GM21528 (cell line): Measurements from ENCODE around the gene NOS3.
A peak's percentile ranks its signal among the peaks of the same experiment; 100 is the strongest.
"Not testable (repeated sequence)": the region's sequence is repeated elsewhere in the genome, so short reads cannot be mapped to it uniquely, and the experiment has no call there.

Experiments
- ATAC-seq: cut with Tn5 transposase; IDR thresholded peaks from one replicate; pipeline ENCODE4 v1.9.1; 2021; ENCODE audit warnings: mild to moderate bottlenecking, moderate library complexity; ENCODE audit not compliant: unreplicated experiment, low FRiP score

Gene NOS3

DNA sequence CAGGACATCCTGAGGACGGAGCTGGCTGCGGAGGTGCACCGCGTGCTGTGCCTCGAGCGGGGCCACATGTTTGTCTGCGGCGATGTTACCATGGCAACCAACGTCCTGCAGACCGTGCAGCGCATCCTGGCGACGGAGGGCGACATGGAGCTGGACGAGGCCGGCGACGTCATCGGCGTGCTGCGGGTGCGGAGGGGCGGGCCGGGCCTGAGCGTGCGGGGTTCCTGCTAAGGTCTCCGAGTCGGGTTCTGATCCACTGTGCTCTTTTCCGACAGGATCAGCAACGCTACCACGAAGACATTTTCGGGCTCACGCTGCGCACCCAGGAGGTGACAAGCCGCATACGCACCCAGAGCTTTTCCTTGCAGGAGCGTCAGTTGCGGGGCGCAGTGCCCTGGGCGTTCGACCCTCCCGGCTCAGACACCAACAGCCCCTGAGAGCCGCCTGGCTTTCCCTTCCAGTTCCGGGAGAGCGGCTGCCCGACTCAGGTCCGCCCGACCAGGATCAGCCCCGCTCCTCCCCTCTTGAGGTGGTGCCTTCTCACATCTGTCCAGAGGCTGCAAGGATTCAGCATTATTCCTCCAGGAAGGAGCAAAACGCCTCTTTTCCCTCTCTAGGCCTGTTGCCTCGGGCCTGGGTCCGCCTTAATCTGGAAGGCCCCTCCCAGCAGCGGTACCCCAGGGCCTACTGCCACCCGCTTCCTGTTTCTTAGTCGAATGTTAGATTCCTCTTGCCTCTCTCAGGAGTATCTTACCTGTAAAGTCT, 23.1 kb downstream of the NOS3 start:
- ATAC-seq = no peak

DNA sequence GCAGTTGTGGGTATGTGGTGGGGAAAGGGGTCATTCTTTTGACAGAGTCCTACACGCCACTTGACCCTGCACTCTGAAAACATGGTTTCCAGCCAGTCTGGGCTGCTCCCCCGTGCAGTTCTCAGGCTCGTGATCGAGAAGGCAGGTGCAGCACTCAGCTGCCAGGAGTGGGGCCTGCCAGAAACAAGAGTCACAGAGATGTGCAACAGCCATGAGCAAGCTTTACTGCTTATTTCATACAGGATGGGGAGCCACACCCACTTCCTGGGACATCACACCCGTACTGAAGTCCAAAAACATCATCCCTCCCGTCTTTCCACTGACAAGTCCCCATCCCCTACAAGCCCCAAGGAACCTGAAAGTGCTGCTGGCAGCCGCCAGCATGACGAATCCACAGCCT, 24.1 kb downstream of the NOS3 start:
- no peak for ATAC-seq

DNA sequence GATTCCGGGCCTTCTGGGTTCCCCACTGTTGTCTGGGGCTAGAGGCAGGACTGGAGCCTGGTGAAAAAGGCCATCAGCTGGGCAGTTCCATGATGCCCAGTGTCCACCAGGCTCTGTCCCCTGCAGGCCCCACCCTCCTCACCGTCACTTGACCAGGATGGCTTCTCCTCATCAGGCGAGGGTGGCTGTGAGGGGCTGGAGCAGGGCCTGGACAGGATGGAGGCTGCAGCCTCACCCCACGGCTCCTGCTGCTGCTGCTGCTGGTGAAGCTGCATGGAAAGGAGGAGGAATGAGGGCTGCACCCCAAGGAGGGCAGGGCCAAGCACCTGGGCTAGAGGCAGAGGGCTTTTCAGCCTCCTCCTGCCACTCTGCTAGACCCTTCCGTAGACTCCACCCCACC, 25.1 kb downstream of the NOS3 start:
- no peak for ATAC-seq

DNA sequence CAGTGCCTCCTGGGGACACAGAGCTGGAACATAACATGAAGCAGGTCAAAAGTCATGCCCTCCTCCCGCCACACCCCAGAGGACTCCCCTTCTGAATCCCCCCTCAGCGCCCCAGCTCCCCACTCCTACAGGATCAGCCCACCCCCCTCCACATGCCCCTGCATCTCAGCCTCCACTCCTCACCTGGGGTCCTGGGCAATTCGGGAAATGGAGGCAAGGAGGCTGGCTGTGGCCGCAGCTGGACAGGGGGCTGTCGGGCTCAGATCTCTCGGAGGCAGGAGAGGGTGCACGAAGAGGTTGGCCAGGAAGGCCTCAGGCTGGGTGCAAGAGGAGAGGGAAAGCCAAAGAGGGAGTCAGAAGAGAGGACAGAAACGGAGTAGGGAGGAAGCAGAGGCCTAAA, 25.7 kb downstream of the NOS3 start:
- ATAC-seq = no peak

DNA sequence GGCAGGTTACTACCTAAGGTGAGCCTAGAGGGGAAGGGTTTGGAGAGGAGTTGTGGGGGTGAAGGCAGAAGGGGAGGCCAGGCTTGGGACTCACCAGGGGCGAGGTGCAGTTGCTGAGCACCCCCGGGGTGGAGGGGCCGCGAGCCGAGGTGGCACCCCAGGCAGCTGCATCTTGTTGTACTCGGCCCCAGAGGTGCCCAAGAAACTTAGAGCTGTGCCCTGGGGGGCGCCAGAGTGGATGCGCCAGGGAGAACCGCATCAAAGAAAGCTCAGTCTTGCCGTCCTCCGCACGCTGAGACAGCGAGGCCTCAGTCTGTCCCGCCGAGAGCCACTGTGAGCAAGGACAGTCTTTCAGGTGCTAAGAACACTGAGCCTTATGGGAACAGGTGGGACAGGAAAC, 26.1 kb downstream of the NOS3 start:
- ATAC-seq = no peak

DNA sequence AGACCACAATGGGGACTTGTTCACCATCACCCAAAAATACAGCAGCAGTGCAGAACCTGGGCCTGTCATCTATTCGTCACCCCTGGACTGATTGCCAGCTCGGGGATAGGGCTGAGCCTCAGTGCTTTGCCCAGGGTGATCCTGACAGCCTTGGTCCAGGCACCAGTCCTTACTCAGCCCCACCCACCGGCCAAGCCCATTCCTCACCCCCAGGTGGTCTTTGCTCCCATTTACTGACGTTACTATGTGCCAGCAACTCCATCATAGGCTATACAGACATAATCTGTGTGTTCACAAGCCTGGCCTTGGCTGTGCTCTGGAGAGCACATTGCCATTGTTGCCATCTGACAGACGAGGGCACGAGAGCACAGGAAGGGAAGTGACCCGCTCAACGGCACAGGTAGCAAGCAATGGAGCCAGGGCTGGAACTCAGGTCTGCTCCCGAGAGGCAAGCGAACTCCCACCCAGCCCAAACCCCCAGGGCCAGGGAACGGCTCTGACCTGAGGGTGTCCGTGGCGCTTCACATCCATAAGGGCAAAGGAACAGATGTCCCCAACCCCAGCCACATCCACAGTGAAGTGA, 26.6 kb downstream of the NOS3 start:
- no peak for ATAC-seq

DNA sequence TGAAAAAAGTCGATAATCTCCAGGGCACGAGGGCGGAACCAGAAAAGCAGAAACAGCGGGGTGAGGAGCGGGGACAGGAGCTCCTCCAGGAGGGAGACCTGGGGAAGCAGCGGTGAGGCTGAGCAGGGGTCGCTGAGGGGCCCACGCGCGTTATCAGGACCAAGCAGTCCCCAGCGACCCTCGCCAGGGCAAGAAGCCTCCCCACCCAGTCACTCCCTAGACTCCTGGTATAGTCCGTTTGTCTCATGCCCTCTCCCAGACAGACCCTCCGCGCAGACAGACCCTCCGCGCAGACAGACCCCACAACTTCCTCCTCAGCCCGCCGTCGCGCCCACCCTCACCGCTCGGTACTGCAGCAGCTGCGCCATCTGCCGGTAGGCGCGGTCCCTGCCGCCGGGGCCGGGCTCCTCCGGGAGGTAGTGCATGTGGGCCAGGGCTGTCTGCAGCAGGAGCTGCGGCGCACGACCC, 27.2 kb downstream of the NOS3 start:
- no peak for ATAC-seq

DNA sequence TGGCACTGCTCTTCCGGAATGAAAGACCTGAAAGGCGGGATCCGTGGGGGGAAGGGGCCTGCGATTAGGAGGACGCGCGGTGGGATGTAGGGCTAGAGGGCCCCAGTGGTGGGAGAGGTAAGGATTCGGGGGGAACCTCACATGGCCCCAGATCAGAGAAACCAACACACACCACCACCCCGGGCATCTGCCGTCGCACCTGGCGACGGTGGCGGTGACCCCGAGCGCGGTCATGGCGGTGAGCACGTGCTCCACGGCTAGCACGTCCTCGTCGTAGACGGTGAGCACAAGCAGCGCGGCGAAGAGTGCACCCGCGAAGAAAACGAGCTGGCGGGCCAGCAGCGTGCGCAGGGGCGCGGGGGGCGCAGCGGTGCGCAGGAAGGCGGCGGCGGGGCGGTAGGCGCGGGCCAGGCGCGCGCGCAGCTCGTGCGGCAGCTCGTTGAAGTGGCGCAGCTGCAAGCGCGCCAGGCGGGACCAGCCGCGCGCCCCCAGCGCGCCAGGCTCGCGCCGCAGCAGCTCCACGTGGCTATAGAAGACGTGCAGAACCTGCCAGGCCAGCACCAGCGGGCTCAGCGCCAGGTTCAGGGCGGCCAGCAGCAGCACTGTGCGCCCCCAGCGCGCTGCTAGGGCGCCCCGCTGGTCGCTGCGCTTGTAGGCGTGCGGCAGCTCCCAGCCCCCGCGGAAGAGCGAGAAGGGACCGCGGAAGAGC, 27.8 kb downstream of the NOS3 start:
- ATAC-seq = no peak

DNA sequence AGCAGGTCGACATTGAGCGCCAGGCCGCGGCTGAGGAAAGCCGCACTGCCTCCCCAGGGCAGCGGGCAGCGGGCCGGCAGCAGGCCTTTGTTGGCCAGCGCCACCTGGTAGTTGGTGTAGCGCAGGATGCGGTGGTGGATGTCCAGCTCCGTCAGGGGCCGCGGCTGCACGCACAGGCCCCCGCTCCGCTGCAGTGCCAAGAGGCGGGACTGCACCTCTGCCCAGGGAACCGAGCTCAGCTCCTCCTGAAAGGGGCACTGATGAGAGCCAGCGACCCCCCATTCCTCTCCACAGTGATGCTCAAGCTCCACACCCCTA, 28.3 kb downstream of the NOS3 start:
- ATAC-seq = no peak

DNA sequence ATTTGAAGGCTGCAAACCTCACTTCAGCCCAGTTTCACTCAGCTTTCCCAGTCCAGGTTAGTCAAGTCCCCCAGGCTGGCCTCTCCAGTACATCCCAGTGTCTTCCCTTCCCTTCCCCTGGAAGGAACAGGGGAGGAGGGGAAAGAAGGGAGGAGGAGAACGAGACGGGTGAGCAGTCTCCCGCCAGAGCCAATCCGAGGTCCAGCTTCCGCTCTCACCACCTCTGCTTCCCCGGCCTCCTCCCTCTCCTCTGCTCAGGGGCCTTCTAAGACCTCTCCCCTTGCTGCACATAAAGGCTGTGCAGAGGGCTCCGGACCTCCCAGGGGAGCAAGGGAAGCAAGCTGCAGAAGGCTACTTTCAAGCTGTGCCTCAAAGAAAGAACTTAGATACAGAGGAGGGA, 29.4 kb downstream of the NOS3 start:
- ATAC-seq = no peak

DNA sequence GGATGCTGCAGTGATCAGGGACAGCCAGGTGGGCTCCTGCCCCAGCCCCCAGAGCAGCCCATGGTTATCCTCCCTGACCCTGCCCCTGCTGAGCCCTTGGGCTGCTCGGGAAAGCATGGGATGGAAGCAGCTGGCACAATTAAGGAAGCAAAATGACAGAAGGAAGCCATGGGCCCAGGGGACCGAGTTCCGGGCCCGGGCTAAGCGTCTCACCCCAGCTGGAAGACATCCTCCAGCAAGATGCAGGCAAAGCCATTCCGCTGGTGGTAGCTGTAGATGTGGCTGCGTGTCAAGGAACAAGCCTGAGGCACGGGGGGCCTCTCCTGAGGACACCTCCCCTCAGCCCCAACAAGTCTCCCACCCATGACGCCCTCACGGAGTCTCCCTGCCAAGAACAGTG, 32.4 kb downstream of the NOS3 start:
- ATAC-seq = no peak

DNA sequence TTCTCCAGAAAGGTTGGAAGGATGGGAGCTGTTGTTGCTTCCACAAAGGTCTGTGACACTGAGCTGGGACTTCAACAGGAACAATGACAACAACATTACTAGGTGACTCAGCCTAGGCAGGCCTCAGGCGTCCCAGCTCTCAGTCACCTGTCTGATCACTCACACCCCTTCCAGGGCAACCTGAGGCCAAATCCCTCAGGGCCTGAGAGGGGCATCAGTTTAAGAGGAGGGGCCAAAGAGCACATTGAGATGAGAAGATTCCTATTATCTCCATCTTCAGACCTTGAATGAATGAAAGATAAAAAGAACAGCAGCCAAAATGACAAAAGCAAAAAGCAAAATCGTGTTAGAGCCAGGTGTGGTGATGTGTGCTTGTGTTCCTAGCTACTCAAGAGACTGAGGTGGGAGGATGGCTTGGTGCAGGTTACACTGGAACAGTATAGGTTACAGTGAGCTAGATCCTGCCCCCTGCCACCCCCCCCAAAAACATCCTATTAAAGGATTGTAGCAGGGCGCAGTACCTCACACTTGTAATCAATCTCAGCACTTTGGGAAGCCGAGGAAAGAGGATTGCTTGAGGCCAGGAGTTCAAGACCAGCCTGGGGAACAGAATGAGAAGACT, 33.7 kb downstream of the NOS3 start, which contains the start of gene ATG9B:
Gene ATG9B (minus strand): TSS at position 60 of the 622 bp plus-strand sequence. CDS start 71 bp downstream, outside the sequence.
- ATAC-seq = no peak

DNA sequence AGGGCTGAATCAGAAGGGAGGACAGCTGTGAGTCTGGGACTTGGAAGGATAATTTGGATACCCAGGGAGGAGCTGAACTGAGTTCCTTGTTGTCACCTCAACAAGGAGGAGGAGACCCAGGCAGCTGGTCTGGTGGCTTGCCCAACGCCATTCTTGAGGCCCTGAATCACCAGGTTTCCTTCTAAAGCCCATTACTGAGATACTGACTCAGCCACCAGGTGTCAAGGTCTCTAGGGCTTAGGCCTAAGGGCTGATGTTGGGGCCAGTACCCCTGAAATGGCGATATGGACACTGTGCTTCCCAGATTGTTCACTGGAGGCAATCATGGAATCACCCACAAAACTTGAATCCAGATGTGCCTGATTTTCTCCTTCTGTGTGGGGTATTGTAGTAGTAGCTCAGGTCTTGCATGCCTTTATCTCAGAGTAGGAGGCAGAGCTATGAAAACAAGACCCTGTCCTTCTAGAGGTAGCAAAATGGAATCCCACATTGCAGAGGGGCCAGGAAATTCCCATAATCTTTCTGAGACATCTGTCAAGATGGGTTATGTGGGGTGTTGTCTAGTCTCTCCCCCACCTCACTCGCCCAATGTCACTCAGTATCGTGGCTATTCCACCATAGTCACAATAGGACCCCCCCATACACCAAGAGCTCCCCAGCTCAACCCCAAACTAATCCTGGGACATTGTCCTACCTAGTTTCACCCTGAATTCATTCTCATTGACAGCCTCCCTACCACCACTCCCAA, 35.3 kb downstream of the NOS3 start:
- no peak for ATAC-seq

DNA sequence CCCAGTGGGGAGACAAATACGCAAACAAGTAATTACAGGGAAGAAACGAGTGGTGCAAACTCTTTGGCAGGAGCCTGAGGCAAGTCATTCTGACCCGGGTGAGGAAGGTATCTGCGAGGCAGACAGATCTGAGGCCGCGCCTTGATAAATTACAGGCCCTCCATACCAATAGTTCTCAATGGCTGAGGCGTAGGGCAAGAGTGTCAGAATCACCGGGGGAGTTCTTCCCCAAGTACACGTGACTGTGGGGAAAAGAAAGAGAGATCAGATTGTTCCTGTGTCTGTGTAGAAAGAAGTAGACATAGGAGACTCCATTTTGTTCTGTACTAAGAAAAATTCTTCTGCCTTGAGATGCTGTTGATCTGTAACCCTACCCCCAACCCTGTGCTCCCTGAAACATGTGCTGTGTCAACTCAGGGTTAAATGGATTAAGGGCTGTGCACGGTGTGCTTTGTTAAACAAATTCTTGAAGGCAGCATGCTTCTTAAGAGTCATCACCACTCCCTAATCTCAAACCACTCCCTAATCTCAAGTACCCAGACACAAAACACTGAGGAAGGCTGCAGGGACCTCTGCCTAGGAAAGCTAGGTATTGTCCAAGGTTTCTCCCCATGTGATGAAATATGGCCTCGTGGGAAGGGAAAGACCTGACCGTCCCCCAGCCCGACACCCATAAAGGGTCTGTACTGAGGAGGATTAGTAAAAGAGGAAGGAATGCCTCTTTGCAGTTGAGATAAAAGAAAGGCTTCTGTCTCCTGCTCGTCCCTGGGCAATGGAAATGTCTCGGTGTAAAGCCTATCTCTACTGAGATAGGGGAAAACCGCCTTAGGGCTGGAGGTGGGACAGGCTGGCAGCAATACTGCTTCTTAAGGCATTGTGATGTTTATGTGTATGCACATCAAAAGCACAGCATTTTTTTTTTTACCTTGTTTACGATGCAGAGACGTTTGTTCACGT, 36.2 kb downstream of the NOS3 start:
- ATAC-seq = not testable (repeated sequence)

DNA sequence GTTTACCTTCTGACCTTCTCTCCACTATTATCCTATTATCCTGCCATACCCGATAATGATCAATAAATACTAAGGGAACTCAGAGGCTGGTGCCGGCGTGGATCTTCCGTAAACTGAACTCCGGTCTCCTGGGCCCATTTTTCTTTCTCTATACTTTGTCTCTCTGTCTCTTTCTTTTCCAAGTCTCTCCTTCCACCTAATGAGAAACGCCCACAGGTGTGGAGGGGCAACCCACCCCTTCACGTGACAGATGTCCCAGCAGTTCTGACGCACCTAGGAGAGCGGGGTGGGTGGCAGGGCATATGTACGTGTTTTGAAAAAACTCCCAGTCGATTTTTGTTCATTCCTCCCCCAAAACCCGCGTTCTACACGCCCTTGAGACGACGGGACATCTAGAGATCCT, 36.9 kb downstream of the NOS3 start:
- not testable (repeated sequence) for ATAC-seq

DNA sequence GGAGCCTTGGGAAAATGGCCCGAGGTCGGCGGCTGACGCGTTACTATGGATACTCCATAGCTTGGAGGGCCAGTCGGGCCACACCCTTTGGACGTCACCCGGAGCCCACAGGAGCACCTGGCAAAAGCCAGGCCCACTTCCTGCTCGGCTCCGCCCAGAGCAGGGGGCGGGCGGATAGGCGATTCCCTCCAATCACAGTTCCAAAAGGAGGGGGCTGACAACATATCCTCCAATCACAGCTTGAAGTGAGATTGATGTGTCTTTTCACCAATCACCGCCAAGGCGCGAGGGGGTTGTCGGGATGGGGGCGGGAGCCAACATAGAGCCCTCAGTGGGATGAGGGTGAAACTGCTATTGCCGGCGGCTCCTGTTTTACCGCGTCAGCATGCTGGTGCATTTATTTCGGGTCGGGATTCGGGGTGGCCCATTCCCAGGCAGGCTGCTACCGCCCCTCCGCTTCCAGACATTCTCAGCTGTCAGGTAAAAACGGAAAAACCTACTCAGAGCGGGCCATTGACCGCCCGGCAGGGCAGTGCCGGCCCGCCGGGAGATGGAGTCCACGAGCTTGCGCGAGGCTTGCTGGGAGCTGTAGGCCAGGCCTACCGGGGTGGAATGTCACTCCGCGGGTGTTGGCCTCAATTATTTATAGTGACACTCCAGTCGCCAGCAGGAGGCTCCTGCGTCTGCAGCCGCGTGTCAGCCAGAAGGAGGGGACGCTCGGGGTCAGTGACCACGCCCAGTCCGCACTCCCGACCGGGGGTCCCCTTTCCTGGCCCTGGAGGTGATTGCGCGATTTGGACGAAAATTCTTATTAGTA, 37.5 kb downstream of the NOS3 start, which contains the start of gene ABCB8:
Gene ABCB8 (plus strand): TSS at position 320 of the 817 bp plus-strand sequence. CDS start 66 bp downstream, at position 386.
- peak; percentile 97 for ATAC-seq

DNA sequence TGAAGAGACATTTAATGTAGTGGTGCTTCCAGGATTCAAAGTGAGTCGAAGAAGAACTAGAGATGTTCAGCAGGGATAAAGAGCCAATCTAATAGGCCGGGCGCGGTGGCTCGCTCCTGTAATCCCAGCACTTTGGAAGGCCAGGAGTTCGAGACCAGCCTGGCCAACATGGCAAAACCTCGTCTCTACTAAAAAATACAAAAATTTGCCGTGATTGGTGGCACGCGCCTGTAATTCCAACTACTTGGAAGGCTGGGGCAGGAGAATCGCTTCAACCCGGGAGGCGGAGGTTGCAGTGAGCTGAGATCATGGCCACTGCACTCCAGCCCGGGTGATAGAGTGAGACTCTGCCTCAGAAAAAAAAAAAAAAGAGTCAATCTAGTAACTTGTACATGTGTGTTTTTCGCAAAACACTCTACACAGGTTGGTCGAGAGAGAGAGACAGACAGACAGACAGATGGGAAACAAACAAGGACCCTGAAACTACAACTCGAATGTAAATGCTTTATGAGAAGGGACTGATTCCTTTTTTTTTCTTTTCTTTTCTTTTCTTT, 38.2 kb downstream of the NOS3 start:
- ATAC-seq = no peak

DNA sequence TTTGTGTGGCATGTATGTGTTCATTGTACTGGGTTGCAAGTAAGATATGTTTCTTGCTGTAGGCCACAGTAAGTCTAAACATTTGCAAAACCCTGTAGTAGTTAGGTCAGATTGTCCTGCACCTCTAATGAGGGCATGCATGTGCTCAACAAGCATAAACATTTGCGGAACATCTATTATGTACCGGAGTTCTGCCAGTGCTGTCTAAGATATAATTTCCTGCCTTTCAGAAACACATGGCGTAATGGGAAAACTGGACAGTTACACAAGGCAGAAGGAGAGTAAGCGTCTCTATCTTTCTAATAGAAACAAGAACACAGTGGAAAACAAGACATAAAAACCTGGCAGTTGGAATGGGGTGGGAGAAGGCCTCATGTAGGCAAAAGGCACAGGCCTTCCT, 40.2 kb downstream of the NOS3 start:
- no peak for ATAC-seq
